PC-3 (cell line): ENCODE measurements around the gene SEMA3C. TPM values are rescaled to one million over a fixed set of nuclear protein-coding genes. Genes with fewer than 3 reads are reported as not detected.
A peak's percentile ranks its signal among the peaks of the same experiment; 100 is the strongest.

Experiments
- ATAC-seq: fragments of 200-7000 bp; cut with Tn5 transposase; 2 replicates; pipeline ENCODE4 v1.9.1; 2020; ENCODE audit warnings: mild to moderate bottlenecking, moderate library complexity
- BruUV-seq: library from RNA; stranded (reverse); fragments of 400-500 nt; replicated peaks from 2 replicates; lab custom pipeline; 2021; lab: Mats Ljungman, UMichigan
- CTCF ChIA-PET: fragments of 300-600 bp; sonication (Branson Sonifier 250); formaldehyde crosslinking; loops from one replicate; lab custom pipeline; 2022; ENCODE audit warnings: antibody characterized with exemption; lab: Charles Lee
- POLR2A ChIA-PET: fragments of 300-600 bp; sonication (Branson Sonifier 250); formaldehyde crosslinking; loops from one replicate; lab custom pipeline; 2022; ENCODE audit warnings: antibody characterized with exemption; ENCODE audit not compliant: unreplicated experiment; lab: Charles Lee
- DNase-seq: peaks from one replicate; pipeline ENCODE4 v3.0.0-alpha.2; 2015
- H2AFZ ChIP-seq: fragments of 300-600 bp; sonication (generic); 2 replicates; pipeline ENCODE4 v1.6.0; 2016; ENCODE audit warnings: antibody characterized with exemption, low read length
- H3F3A ChIP-seq: fragments of 300-600 bp; sonication (generic); one replicate; pipeline ENCODE4 v1.6.0; 2017; ENCODE audit warnings: antibody characterized with exemption, low read length, control low read depth, mild to moderate bottlenecking; ENCODE audit not compliant: unreplicated experiment
- H3K27ac ChIP-seq: fragments of 300-600 bp; sonication (generic); 2 replicates; pipeline ENCODE4 v1.5.1; 2016; ENCODE audit warnings: mild to moderate bottlenecking, low read length
- H3K27me3 ChIP-seq: fragments of 300-600 bp; sonication (generic); 2 replicates; pipeline ENCODE4 v1.6.1; 2016; ENCODE audit warnings: low read length, mixed read lengths
- H3K36me3 ChIP-seq: fragments of 300-600 bp; sonication (generic); 2 replicates; pipeline ENCODE4 v1.6.1; 2016; ENCODE audit warnings: low read depth, mixed run types, low read length, mixed read lengths
- H3K4me1 ChIP-seq: fragments of 300-600 bp; sonication (generic); 2 replicates; pipeline ENCODE4 v1.5.1; 2016; ENCODE audit warnings: low read length; ENCODE audit not compliant: insufficient read depth
- H3K4me2 ChIP-seq: fragments of 300-600 bp; sonication (generic); 2 replicates; pipeline ENCODE4 v1.6.0; 2016; ENCODE audit warnings: low read length
- H3K4me3 ChIP-seq: fragments of 300-600 bp; sonication (generic); 2 replicates; pipeline ENCODE4 v1.5.1; 2016; ENCODE audit warnings: mild to moderate bottlenecking, low read length, mixed read lengths
- H3K79me2 ChIP-seq: fragments of 300-600 bp; sonication (generic); 2 replicates; pipeline ENCODE4 v1.6.1; 2017; ENCODE audit warnings: low read length, mixed read lengths
- H3K9ac ChIP-seq: fragments of 300-600 bp; sonication (generic); 2 replicates; pipeline ENCODE4 v1.6.0; 2016; ENCODE audit warnings: mild to moderate bottlenecking, low read length
- H3K9me2 ChIP-seq: fragments of 300-600 bp; sonication (generic); replicated peaks from 2 replicates; pipeline ENCODE4 v1.6.1; 2016; ENCODE audit warnings: mixed run types, low read length, mixed read lengths
- H3K9me3 ChIP-seq: fragments of 300-600 bp; sonication (generic); 2 replicates; pipeline ENCODE4 v1.6.1; 2016; ENCODE audit warnings: low read length, mixed read lengths
- H4K20me1 ChIP-seq: fragments of 300-600 bp; sonication (generic); 2 replicates; pipeline ENCODE4 v1.6.1; 2016; ENCODE audit warnings: low read length, mixed read lengths
- EZH2 ChIP-seq: fragments of 300-600 bp; sonication (generic); IDR thresholded peaks from one replicate; pipeline ENCODE4 v1.6.1; 2017; ENCODE audit warnings: antibody characterized with exemption, mild to moderate bottlenecking, low read length; ENCODE audit not compliant: unreplicated experiment
- EZH2phosphoT487 ChIP-seq: fragments of 300-600 bp; sonication (generic); IDR thresholded peaks from 2 replicates; pipeline ENCODE4 v1.6.1; 2018; ENCODE audit warnings: mild to moderate bottlenecking, antibody characterized with exemption, low read length, borderline replicate concordance
- intact Hi-C: fragments of 100-400 bp; cut with micrococcal nuclease; formaldehyde crosslinking; loops from 2 replicates; pipeline ENCODE4 v1.9.0; 2023
- total RNA-seq: library from RNA; depleted of rRNA; stranded (reverse); fragments of >200 nt; gene quantifications from 2 replicates; pipeline ENCODE4 v1.2.3, GENCODE V29; 2014
- TF ChIP-seq, protein P1 (sequence below): fragments of 300-600 bp; sonication (generic); conservative IDR thresholded peaks from 2 replicates; pipeline ENCODE4 v1.5.1; 2017; ENCODE audit warnings: antibody characterized with exemption, low read depth, mild to moderate bottlenecking, low read length

The SEMA3C gene
- total RNA-seq, 1 experiment from 2014 or later: 28.0 TPM

DNA sequence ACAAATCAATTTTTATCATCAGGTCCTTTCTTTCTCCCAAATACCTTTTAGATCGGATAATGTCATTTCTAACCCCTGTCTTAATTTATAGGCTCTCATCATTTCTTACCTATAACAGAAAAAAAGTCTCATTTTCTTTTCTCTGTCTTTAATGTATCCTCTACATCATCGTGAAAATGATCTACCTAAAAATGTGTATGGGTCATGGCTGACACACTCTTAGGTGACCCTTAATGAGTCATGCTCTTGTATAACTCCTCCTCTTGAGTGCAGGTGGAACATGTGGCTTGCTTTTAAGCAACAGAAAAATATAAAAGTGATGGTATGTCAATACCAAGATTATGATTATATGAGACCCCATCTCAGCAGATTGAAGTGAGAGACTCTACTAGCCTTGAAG, 139.4 kb downstream of the SEMA3C start:
- DNase-seq (peak; percentile 61), ATAC-seq (peak; percentile 30; the same call in 1 of the 2 replicates)
- Histone ChIP-seq H3K27me3 (no peaks in the 10 kb centered on the region), H3F3A (no peaks in the 10 kb centered on the region), H4K20me1 (no peaks in the 10 kb centered on the region), H3K79me2 (no peaks in the 10 kb centered on the region), H3K9me2 (no peaks in the 10 kb centered on the region), H3K4me2 (no peak overlapping the region), H3K36me3 (peaks cover 7% of the 10 kb centered on the region; the same call in 1 of the 2 replicates), H3K9me3 (no peaks in the 10 kb centered on the region), H3K27ac (no peak overlapping the region), H3K4me3 (no peak overlapping the region), H2AFZ (no peak overlapping the region), H3K4me1 (peaks cover 54% of the 10 kb centered on the region), H3K9ac (no peak overlapping the region)
- CTCF ChIA-PET: no interaction called here
- POLR2A ChIA-PET: no interaction called here
- intact Hi-C loops: no loop called here
- no TSS peak for BruUV-seq
- no peak for TF ChIP-seq EZH2phosphoT487
- TF ChIP-seq EZH2: no peak

DNA sequence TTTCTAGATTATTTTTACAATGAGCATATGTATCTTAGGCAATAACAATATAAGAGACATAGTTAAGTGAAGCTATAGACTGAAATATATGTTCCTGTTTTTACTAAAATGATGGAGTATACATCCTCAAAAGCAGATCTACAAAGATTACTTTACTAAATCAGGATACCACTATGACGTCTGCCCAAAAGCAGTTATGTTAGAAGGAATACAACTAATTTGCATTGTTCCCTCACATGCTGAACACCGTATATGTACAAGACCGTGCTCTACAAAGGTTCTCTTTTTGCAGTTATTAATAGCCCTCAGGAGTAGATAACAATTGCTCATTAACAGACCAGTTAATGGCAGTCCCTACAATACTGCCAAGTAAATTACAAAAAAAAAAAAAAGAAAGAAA, 143.0 kb downstream of the SEMA3C start:
- Histone ChIP-seq H3F3A (no peaks in the 10 kb centered on the region), H3K9me2 (no peaks in the 10 kb centered on the region), H2AFZ (no peak overlapping the region), H3K9ac (no peak overlapping the region), H3K79me2 (no peaks in the 10 kb centered on the region), H3K9me3 (no peaks in the 10 kb centered on the region), H3K4me3 (no peak overlapping the region), H3K27me3 (no peaks in the 10 kb centered on the region), H3K4me1 (peaks cover 28% of the 10 kb centered on the region), H3K36me3 (peaks cover 12% of the 10 kb centered on the region; the same call in 1 of the 2 replicates), H3K4me2 (no peak overlapping the region), H4K20me1 (no peaks in the 10 kb centered on the region), H3K27ac (no peak overlapping the region)
- DNase-seq (no peak), ATAC-seq (no peak)
- ChIA-PET CTCF (no interaction called here), POLR2A (no interaction called here)
- TF ChIP-seq EZH2phosphoT487: no peak
- TF ChIP-seq, protein P1, sequence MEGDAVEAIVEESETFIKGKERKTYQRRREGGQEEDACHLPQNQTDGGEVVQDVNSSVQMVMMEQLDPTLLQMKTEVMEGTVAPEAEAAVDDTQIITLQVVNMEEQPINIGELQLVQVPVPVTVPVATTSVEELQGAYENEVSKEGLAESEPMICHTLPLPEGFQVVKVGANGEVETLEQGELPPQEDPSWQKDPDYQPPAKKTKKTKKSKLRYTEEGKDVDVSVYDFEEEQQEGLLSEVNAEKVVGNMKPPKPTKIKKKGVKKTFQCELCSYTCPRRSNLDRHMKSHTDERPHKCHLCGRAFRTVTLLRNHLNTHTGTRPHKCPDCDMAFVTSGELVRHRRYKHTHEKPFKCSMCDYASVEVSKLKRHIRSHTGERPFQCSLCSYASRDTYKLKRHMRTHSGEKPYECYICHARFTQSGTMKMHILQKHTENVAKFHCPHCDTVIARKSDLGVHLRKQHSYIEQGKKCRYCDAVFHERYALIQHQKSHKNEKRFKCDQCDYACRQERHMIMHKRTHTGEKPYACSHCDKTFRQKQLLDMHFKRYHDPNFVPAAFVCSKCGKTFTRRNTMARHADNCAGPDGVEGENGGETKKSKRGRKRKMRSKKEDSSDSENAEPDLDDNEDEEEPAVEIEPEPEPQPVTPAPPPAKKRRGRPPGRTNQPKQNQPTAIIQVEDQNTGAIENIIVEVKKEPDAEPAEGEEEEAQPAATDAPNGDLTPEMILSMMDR: no peak
- TF ChIP-seq EZH2: no peak
- intact Hi-C loops: no loop called here
- BruUV-seq: no TSS peak

DNA sequence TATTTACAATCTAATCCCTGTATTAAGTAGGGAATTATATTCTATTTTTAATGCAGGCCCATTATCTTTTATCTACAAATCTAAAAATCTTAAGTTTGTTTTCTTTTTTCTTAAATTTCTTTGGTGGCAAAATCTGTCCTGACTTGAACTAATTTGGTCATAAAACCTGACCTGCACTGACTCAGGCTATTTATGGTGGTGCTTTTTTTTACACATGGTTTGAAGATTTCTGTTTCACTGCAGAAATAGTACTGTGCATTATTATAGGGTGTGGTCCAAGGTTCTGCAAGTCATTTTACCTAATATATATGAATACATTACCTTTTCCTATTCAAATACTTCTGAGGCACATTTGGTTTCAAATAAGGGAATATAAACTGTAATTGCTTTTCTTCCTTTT, 143.4 kb downstream of the SEMA3C start:
- Histone ChIP-seq H3F3A (no peaks in the 10 kb centered on the region), H3K4me2 (no peak overlapping the region), H3K4me1 (peaks cover 28% of the 10 kb centered on the region), H4K20me1 (no peaks in the 10 kb centered on the region), H3K79me2 (no peaks in the 10 kb centered on the region), H2AFZ (no peak overlapping the region), H3K27ac (no peak overlapping the region), H3K9me2 (no peaks in the 10 kb centered on the region), H3K36me3 (peaks cover 12% of the 10 kb centered on the region; the same call in 1 of the 2 replicates), H3K27me3 (no peaks in the 10 kb centered on the region), H3K9ac (no peak overlapping the region), H3K9me3 (no peaks in the 10 kb centered on the region), H3K4me3 (no peak overlapping the region)
- BruUV-seq: no TSS peak
- POLR2A ChIA-PET: interaction anchor here (0.6 kb wide), 1 partner anchor 60 kb away, joined by 3 read pairs; no protein-coding TSS in a partner anchor
- ATAC-seq (peak; percentile 46), DNase-seq (no peak)
- TF ChIP-seq EZH2: no peak
- TF ChIP-seq, protein P1: no peak
- TF ChIP-seq EZH2phosphoT487: no peak
- CTCF ChIA-PET: no interaction called here
- intact Hi-C loops: no loop called here
